ENCODE data around the gene UBL5.

The UBL5 gene

DNA sequence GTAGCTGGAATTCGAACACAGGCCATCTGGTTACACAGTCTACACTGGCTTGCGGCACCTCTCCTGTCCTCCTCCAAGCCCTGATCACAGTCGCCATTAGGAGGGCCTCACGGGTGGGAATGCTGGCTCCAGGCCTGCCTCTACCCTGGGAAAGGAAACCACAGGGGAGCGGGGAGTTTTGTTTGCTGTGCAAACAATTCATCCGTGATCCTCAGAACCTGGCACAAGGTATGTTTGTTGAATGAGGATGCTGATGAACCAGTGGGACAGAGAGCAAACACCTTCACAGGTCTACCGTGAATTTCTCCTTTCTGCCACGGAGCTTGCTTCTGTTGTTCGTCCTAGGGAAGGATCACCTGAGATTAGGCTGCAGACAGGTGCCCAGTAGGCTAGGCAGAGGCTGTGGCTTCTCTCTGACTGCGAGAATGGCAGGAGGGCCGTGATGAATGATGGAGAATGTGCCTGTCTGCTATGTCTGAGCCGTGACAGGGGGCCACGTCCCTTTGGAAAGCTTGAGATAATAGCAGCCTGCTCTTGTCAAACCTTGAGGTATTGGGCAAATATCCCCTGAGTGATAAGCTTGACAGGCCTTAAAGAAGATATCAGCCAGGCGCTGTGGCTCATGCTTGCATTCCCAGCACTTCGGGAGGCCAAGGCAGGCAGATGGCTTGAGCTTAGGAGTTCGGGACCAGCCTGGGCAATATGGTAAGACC, 44.1 kb downstream of the UBL5 start:
- Histone ChIP-seq H3K27ac (replicated peaks) (no peak overlapping the region), H3K27me3 (ENCODE audit: insufficient read depth, poor library complexity, severe bottlenecking) (peaks cover 3% of the 10 kb centered on the region), H3K4me3 (replicated peaks; ENCODE audit: insufficient read depth, low read length) (no peak overlapping the region)
- no peak for DNase-seq (ENCODE audit: low read depth in 1 of 2, low spot score in 1 of 2)
- TF ChIP-seq, protein P1, sequence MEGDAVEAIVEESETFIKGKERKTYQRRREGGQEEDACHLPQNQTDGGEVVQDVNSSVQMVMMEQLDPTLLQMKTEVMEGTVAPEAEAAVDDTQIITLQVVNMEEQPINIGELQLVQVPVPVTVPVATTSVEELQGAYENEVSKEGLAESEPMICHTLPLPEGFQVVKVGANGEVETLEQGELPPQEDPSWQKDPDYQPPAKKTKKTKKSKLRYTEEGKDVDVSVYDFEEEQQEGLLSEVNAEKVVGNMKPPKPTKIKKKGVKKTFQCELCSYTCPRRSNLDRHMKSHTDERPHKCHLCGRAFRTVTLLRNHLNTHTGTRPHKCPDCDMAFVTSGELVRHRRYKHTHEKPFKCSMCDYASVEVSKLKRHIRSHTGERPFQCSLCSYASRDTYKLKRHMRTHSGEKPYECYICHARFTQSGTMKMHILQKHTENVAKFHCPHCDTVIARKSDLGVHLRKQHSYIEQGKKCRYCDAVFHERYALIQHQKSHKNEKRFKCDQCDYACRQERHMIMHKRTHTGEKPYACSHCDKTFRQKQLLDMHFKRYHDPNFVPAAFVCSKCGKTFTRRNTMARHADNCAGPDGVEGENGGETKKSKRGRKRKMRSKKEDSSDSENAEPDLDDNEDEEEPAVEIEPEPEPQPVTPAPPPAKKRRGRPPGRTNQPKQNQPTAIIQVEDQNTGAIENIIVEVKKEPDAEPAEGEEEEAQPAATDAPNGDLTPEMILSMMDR (IDR thresholded peaks at IDR 0.05; ENCODE audit: insufficient read depth, low read length) = no peak
- TF ChIP-seq POLR2AphosphoS5 (IDR thresholded peaks at IDR 0.05; ENCODE audit: low read depth) = no peak
- TF ChIP-seq, protein P2, sequence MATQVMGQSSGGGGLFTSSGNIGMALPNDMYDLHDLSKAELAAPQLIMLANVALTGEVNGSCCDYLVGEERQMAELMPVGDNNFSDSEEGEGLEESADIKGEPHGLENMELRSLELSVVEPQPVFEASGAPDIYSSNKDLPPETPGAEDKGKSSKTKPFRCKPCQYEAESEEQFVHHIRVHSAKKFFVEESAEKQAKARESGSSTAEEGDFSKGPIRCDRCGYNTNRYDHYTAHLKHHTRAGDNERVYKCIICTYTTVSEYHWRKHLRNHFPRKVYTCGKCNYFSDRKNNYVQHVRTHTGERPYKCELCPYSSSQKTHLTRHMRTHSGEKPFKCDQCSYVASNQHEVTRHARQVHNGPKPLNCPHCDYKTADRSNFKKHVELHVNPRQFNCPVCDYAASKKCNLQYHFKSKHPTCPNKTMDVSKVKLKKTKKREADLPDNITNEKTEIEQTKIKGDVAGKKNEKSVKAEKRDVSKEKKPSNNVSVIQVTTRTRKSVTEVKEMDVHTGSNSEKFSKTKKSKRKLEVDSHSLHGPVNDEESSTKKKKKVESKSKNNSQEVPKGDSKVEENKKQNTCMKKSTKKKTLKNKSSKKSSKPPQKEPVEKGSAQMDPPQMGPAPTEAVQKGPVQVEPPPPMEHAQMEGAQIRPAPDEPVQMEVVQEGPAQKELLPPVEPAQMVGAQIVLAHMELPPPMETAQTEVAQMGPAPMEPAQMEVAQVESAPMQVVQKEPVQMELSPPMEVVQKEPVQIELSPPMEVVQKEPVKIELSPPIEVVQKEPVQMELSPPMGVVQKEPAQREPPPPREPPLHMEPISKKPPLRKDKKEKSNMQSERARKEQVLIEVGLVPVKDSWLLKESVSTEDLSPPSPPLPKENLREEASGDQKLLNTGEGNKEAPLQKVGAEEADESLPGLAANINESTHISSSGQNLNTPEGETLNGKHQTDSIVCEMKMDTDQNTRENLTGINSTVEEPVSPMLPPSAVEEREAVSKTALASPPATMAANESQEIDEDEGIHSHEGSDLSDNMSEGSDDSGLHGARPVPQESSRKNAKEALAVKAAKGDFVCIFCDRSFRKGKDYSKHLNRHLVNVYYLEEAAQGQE (IDR thresholded peaks at IDR 0.05; ENCODE audit: insufficient replicate concordance, low read depth) = no peak

DNA sequence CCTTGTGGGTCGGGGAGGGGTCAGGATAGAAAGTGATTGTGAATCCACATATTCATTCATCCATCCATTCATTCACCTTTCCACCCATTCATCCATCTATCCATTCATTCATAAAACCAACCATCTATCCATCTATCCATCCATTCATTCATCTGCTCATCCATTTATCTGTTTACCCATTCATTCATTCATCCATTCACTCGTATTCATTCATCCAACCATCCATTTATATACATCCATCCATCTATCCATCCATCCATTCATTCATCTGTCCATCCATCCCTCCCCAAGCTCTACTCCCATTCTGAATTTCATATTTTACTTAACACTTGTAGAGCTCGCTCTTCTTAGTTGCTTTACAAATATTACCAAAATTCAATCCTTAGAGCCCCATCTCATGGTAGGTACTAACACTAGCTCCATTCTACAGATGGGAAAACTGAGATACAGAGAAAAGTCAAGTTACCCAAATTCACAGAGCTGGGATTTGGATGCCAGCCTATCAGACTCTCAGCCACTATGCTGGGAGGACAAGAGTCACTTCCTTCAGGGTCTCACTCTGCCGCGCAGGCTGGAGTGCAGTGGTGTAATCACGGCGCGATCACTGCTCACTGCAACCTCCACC, 45.0 kb downstream of the UBL5 start:
- DNase-seq (ENCODE audit: low read depth in 1 of 2, low spot score in 1 of 2) = no peak
- H3K27ac ChIP-seq (replicated peaks) = no peak overlapping the region
- no peak overlapping the region for H3K4me3 ChIP-seq (replicated peaks; ENCODE audit: insufficient read depth, low read length)
- TF ChIP-seq GABPA (IDR thresholded peaks at IDR 0.05; ENCODE audit: low read depth) (no peak), SPI1 (IDR thresholded peaks at IDR 0.05; ENCODE audit: borderline replicate concordance, low read depth) (no peak), POLR2AphosphoS5 (IDR thresholded peaks at IDR 0.05; ENCODE audit: low read depth) (no peak)
- TF ChIP-seq, protein P1 (IDR thresholded peaks at IDR 0.05; ENCODE audit: insufficient read depth, low read length) = no peak
- TF ChIP-seq, protein P2 (IDR thresholded peaks at IDR 0.05; ENCODE audit: insufficient replicate concordance, low read depth) = no peak
- H3K27me3 ChIP-seq (ENCODE audit: insufficient read depth, poor library complexity, severe bottlenecking) = peaks cover 3% of the 10 kb centered on the region

DNA sequence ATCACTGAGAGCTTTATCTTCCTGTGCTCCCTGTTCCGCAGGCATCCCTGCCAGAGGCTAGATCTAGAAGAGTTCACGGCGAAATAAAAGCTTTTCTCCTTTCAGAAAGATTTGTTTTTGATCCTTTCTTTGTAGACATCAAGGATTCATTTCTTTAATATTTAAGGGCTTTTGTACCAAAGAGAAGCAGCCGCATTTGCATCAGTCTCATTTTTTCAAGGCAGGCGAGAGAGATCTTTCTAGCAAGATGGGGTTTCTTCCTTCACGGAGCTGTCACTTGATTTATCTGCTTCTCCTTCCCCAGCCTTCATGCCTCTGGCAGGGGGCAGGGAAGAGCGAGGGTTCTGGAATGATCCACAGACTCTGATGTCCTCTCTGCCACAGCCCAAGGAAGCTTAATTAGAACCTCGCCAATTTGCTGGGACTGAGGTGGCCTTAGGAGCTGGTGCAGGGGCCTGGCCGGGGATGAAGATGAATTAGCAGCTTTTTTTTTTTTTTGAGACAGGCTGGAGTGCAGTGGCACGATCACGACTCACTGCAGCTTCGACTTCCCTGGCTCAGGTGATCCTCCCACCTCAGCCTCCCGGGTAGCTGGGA, 47.4 kb downstream of the UBL5 start:
- TF ChIP-seq SPI1 (IDR thresholded peaks at IDR 0.05; ENCODE audit: borderline replicate concordance, low read depth) (no peak), POLR2AphosphoS5 (IDR thresholded peaks at IDR 0.05; ENCODE audit: low read depth) (no peak), GABPA (IDR thresholded peaks at IDR 0.05; ENCODE audit: low read depth) (no peak)
- TF ChIP-seq, protein P1 (IDR thresholded peaks at IDR 0.05; ENCODE audit: insufficient read depth, low read length) = no peak
- TF ChIP-seq, protein P2 (IDR thresholded peaks at IDR 0.05; ENCODE audit: insufficient replicate concordance, low read depth) = no peak
- Histone ChIP-seq H3K27me3 (ENCODE audit: insufficient read depth, poor library complexity, severe bottlenecking) (peaks cover 3% of the 10 kb centered on the region), H3K4me3 (replicated peaks; ENCODE audit: insufficient read depth, low read length) (no peak overlapping the region), H3K27ac (replicated peaks) (no peak overlapping the region)
- DNase-seq (ENCODE audit: low read depth in 1 of 2, low spot score in 1 of 2) = no peak
